Femur (tissue), 1 donor: ENCODE measurements around the gene DCHS1.

Experiments
- DNase-seq: peaks from one replicate; pipeline ENCODE4 v3.0.0-alpha.2; 2017

DCHS1 gene

GRCh38 chr11:6626971-6627761, 28.4 kb downstream of the DCHS1 start:
- DNase-seq, result no peak

DNA sequence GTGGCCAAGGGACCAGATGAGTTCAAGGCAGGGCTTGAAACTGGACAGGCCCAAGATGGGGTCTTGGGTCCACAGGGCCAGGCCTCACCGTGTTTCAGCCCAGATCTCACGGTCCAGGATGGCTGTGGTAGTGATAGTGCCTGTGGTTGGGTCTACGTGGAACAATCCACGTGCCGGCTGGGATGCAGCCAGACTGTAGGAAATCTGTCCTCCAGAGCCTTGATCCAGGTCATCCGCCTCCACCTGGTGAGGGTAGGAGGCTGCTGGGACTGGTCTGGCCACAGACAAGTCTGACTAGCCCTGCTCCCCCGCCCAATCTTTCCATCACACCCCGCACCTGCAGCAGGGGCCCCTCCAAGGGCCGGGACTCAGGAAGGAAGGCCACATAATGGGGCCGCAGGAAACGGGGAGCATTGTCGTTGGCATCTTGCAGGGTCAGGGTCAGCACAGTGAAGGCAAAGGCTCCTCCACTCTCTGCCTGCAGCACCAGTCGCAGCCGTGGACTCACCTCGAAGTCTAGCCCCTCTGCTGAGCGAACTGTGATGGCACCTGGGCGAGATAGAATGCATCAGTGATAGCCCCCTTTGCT, 29.7 kb downstream of the DCHS1 start:
- no peak for DNase-seq

DNA sequence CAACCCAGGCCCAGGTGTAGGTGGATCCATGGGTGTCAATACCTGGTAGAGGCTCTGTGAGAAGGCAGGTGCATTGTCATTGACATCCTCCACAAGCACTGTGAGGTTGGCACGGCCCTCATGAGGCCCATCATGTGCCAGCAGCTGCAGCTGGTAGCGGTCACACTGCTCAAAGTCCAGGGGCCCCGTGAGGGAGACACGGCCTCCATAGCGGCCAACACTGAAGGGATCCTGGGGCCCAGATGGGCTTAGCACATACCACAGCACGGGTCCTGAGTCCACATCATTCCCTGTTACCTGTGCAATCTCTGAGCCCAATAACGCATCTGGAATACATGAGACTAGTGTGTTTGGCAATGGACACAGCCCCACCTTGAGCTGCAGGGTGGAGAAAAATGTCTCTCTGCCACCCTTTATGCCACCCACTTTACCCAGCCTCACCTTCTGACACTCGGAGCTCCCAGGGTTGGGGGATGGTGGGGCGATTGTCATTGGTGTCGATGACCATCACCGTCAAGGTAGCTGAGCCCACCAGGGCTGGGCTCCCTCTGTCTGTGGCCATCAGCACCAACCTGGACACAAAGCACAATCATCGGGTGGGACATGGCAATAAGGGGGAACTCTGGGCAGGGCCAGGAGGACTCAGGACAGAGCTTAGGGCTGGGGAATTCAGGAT, 30.3 kb downstream of the DCHS1 start:
- no peak for DNase-seq

DNA sequence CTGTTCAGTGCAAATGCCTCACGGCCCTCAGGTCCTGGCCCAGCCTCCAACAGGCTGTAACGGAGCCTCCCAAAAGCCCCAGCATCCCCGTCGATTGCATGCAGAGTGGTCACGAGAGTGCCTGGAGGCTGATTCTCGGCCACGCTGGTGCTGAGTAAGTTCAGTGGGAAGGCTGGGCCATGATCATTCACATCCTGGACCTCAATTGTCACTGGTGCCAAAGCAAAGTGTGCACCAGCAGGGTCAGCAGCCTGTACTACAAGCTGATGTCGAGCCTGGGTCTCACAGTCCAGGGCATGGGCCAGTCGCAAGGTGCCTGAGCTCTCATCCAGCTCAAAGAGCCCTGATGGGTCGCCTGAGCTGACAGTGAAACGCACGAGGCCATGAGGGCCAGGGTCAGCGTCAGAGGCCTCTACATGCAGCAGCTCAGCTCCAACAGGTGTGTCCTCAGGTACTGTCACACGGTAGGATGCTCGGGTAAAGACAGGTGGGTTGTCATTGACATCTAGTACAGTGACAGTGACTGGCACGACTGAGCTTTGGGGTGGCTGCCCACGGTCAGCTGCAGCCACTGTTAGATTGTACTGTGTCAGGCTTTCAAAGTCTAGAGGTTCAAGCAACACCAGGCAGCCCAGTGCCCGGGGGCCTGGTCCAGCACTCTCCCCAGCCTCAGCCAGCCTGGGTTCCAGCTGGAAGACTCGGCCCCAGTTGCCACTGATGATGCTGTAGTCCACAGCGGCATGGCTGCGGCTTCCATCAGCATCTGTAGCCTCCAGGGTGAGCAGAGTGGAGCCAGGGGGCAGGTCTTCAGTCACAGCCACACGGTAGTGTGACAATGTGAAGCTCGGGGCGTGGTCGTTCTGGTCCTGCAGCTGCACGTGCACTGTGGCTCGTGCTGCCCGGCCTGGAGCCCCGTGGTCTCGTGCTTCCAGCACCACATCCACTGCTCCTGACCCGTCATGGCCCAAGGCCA, 31.9 kb downstream of the DCHS1 start:
- no peak for DNase-seq

- DNase-seq, result no peak
Observed at GRCh38 chr11:6622261-6623171, 33.1 kb downstream of the DCHS1 start.

- no peak for DNase-seq
Observed at GRCh38 chr11:6621711-6622211, 33.8 kb downstream of the DCHS1 start.

DNA sequence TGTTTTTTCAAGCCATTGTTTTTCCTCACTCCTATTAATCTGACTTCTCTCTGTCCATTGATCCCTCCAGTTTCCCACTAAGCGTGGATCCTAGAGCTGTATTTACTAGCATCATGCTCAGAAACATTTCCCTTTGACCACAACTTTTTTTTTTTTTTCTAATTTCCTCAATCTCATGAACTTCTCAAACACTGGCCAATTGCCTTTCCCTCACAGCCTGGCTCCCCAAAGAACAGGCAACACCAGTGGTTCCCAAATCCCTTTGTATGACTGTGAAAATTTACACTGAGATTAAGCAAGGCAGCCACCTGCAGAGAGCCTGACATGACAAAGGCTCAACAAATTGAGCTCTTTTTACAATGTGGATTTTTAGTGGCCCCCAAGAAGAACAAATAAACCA, 35.0 kb downstream of the DCHS1 start:
- no peak for DNase-seq

DNA sequence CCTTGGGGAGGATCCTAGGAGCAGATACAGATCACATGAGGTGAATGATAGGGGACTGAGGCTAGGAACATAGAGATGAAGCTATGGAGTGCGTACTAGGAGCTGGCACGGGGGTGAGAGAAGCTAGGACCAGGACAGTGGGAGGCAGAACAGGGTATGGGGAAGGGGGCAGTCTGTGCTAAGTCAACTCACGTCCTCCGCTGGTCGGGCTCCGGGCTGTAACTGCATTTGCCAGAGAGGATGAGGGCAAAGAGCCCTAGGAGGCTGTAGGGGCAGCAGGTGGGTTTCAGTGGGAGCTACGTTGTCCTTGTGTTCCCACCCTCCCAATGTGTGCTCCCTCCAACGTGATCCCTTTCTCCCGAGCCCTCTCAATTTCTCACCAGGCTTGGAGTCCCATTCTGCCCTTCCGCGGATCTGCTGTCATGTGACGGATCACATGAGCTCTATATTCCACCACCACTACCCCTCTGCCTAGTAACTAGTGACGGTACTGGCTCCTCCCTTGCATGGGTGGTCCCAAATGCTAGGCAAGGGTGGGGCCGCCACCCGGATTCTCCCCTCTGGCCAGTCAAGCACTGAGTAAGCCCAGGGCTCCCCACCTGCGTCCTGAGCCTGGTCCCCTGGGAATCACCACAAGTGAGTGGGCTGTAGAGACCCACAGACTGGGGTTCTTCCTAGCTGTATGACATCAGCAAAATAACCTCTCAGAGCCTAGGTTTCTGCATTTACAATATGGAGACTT, 36.4 kb downstream of the DCHS1 start, which contains the start of gene TPP1:
TPP1 (minus strand) TSS at position 419 of the 742 bp plus-strand sequence; CDS start at position 397, 22 bp downstream.
- DNase-seq, result peak; percentile 96

DNA sequence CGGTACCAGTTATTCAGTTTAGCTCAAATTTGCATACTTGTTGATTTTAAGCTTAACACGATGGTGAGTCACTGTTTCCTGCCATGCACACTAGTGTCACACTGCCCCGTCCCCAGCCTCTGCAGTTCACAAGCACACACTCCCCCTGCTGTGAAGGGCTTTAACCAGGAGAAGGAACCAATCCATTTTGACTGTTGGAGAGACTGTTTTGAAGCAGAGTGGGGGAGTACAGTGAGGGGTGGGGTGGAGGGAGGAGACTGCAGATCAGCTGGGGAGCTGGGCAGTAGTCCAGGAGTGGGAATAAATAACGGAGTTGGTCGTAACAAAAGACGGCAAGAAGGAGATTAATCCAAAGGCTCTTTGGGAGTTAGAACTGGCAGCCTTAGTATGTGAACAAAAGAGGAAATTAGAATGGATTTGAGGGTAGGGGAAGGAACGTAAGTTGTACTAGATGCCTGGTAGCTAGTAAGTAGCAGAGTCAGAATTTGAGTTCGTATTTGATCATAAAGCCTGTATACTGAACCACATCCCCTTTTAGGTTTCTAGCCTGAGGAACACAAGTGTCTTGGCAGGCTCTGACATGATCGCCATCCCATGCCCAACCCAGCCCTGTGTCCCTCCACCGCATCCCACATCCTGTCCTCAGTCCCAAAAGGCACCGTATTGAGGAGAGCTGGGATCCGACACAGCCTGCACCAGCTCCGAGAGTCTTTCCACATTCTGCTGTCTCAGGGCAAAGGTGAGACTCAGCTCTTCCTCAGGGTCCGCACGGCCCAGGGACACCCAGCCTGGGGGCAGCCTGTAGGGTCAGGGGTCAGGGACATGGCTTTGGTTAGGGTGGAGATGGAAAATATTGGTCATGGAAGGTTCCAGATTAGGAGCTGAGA, 37.2 kb downstream of the DCHS1 start:
- DNase-seq, result peak; percentile 65

- no peak for DNase-seq
Observed at GRCh38 chr11:6617315-6617781, 38.3 kb downstream of the DCHS1 start.

DNA sequence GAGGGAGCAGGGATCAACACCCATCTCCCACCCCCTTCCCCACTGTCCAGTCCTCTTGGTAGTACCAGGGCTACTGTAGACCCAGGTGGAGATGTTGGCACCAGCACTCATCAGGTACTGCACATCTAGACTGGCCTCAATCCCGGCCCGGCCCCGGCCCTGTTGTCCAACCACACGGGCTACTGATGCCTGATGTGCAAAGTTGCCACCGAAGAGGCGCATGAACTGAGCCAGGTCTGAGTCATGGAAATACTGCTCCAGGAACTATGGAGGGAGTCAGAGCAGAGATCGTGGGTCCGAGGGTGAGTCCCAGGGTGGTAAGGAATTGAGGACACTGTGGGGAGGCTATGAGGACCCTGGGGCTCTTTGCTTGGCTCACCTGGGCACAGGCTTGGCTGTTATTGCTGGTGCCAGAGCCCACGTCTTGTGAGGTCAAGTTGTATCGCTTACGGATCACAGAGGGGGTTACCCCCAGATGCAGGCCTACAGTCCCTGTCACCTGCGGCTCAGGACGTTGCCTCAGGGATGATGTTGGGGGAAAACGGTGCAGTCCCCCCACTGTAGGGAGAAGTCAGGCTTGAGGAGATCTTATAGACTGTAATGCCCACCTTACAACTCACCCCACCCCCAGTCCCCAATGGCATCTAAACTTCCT, 38.9 kb downstream of the DCHS1 start:
- DNase-seq, result no peak

- no peak for DNase-seq
Observed at GRCh38 chr11:6615882-6616585, 39.6 kb downstream of the DCHS1 start.

DNA sequence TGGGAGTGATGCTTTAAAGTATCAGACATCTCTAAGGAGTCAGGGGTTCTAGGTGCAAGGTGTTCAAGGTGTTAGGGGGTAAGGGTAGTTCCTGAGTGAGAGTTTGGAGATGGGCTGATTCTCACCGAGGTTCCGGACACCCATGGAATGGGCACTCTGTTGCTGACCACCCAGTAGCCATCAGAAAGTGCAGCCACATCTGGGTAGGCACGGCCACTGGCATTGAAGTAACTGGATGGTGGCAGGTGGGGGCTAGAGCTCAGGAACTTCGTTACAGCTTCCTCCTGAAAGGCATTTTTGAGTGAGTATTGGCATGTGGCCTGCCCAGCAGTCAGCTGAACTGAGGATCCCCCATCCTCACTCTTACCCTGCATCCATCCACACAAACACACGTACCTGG, 40.6 kb downstream of the DCHS1 start:
- DNase-seq, result no peak

DNA sequence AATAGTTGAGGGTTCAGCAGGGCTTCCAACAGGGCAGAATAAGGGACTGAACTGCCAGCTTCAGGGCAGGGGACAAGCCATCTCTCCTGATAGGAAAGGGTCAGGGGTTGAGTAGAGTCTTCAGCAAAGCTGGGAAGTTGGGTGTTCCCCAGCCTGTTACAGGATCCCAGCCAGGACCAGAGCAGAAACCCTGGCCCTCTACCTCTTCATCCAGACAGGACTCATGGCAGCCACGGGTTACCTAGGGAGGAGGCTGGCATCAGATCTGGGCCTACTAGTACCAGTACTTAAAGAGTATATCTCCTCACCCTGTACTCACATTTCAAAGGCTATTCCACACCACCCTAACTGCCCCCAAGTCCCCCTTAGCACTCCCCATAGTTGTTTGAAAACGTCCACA, 41.2 kb downstream of the DCHS1 start:
- peak; percentile 12 for DNase-seq

DNA sequence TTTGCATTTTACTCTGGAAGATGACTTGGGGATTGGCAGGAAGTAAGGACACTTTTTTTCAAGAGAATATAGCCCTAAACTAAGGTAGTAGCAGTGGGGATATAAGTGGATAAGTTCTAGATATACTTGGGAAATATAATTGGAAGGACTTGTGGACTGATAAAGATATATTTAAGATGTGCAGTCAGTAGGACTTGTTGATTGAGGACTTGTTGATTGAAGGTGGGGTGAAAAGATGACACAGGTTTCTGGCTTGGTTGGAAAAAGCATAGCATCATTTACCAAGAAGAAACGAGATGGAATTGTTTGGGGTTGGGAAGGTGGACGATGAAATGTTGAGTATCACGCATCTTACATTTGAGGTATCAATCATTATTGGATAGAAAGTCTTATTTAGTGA, 42.1 kb downstream of the DCHS1 start:
- peak; percentile 7 for DNase-seq

DNA sequence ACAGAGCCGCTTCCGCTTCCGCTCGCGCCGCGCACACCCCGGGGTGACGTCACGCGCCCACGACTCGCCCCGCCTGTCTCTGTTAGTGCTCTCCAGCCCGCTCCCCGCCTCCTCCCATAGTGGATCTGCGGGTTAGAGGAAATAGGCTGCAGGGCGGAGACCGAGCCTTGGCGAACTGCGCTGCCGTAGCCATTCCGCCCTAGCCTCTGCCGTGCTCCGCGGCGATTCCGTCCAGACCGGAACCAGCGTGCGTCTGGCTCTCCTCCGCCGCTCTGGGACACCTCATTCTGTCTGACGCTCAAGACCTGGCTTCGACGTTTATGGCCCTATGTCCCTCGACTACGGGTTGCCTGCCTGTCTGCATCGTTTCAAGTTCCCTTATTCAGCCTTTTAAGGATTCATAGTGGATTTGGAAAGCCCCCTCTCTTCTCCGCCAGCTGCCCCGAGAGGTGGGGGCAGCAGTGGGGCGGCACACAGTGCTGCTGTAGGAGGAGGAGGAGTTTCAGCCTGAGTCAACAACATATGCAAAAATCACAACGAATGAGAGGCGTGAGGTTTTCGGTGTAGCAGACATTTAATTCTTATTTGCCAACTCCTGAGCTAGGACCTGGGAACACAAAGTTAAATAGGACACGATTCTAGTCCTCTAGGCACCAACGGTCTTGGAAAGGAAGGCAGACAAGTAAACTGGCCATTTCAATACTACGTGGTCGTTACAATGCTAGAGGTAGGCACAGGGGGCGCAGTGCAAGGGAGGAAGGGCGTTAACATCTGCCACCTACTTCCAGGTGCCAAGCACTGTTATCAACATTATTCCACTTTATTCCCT, 43.2 kb downstream of the DCHS1 start, which contains the start of gene TAF10:
TAF10 (minus strand) TSS at position 4 of the 829 bp plus-strand sequence. CDS start 27 bp downstream, outside the sequence.
- DNase-seq, result peak; percentile 98

- no peak for DNase-seq
Observed at GRCh38 chr11:6611963-6612212, 43.7 kb downstream of the DCHS1 start.
